LNCaP clone FGC (cell line): Measurements from ENCODE around the gene AJAP1.

Experiments used
- DNase-seq: peaks from one replicate; pipeline ENCODE4 v3.0.0-alpha.2; 2011; ENCODE audit warnings: low read depth
- H3K4me3 ChIP-seq: 2 replicates; pipeline ENCODE4 v1.5.1; 2011; ENCODE audit warnings: mild to moderate bottlenecking, low read depth, low read length, control low read depth
- TF ChIP-seq, protein P1 (sequence below): IDR thresholded peaks from 2 replicates; pipeline ENCODE4 v1.5.1; 2012; ENCODE audit warnings: mild to moderate bottlenecking; ENCODE audit not compliant: control insufficient read depth, insufficient read depth; ENCODE audit errors: extremely low read depth

Gene AJAP1

GRCh38 chr1:4708840-4709507, 54.6 kb downstream of the AJAP1 start:
- TF ChIP-seq, protein P1, sequence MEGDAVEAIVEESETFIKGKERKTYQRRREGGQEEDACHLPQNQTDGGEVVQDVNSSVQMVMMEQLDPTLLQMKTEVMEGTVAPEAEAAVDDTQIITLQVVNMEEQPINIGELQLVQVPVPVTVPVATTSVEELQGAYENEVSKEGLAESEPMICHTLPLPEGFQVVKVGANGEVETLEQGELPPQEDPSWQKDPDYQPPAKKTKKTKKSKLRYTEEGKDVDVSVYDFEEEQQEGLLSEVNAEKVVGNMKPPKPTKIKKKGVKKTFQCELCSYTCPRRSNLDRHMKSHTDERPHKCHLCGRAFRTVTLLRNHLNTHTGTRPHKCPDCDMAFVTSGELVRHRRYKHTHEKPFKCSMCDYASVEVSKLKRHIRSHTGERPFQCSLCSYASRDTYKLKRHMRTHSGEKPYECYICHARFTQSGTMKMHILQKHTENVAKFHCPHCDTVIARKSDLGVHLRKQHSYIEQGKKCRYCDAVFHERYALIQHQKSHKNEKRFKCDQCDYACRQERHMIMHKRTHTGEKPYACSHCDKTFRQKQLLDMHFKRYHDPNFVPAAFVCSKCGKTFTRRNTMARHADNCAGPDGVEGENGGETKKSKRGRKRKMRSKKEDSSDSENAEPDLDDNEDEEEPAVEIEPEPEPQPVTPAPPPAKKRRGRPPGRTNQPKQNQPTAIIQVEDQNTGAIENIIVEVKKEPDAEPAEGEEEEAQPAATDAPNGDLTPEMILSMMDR = no peak
- no peak overlapping the region for H3K4me3 ChIP-seq
- DNase-seq = no peak

DNA sequence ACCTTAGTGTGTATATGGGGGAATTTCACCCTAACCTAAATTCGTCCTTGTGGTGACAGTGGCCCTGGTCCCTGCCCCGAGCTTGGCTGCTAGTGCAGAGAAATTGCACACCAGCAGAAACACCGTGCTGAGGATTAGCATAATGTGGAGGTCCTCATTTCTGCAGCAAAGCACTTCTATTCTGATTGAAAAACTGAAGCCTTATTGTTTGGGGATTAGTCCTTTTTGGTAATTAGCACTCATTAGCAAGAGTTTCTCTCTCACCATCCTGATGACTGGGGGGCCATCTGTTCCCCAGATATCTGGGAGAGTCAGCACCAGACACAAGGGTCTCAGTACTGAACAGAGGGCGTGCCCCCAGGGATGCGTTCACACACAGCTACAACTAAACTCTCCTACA, 55.2 kb downstream of the AJAP1 start:
- H3K4me3 ChIP-seq = no peak overlapping the region
- TF ChIP-seq, protein P1 = no peak
- no peak for DNase-seq

DNA sequence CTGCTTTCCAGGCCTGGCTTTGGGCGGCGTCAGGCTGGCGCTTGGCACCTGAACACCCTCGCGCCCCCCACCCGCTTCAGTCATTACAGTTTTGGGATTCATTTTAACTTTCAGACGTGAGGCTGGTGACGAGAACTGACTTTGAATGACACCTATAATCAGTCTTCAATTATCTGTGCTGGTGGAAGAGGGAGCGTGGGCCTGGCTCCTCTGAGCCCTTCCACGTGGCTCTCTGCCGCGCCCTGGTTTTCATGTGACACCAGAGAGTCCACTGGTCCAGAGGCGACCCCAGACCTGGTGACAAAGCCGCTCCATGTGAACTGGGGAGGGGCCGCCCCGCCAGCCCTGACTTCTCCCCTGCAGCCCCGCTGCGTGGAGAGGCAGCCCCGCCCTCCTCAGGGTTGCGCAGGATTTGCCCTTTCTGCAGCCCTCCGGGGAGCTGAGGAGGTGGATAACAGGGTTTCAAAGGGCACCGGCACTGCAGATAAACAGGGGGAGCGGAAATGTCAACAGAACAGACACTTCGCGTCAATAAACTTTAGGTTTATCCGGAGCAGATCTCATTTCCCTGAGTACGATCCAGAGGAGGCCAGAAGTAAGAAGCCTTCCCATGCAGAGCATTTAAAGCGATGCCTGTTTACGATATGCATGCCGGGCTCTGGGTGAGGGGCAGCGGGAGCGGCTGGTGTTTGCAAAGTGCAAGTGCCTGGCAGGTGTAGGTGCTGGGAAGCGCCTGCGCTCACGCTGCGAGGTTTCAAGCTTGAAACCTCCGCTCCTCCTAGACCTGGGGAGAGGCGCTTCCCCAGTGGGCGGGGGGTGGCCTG, 56.4 kb downstream of the AJAP1 start:
- H3K4me3 ChIP-seq = peak overlapping the region; percentile 3; the same call in 1 of the 2 replicates

DNA sequence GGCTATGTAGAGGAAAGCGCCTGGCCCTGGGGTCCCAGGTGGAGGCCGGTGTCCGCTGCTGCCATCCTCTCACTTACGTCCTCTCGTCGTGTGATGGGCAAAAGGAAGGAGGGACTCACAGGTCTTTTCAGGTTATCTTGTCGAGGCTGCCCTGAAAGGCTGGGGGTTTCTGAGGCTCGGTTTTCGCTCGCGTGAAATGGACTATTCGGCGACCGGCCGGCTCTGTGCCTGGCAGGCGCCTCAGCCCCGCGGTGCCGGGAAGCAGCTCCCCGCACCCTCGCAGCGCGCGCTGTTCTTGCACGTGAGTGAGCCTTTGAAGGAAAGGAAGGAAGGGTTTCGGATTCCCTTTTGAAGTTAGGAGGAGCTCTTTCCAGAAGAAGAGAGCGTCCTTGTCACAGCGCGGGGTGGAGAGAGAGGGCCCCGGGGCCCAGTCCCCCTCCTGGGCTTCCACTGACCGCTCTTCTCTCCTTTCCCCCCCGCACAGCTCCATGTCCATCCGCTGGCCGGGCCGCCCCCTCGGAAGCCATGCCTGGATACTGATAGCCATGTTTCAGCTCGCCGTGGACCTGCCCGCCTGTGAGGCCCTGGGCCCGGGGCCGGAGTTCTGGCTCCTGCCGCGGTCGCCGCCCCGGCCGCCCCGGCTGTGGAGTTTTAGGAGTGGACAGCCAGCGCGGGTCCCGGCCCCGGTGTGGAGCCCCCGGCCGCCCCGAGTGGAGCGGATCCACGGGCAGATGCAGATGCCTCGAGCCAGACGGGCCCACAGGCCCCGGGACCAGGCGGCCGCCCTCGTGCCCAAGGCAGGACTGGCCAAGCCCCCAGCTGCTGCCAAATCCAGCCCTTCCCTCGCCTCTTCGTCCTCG, 57.2 kb downstream of the AJAP1 start:
- TF ChIP-seq, protein P1 = no peak
- no peak for DNase-seq
- 0 out of 2 replicates have a peak overlapping the region, but pooled peaks have one; percentile 3 for H3K4me3 ChIP-seq

More for the DNA sequence above, 56.4 kb downstream of the AJAP1 start:
- DNase-seq = peak; percentile 48
- TF ChIP-seq, protein P1 = no peak

DNA sequence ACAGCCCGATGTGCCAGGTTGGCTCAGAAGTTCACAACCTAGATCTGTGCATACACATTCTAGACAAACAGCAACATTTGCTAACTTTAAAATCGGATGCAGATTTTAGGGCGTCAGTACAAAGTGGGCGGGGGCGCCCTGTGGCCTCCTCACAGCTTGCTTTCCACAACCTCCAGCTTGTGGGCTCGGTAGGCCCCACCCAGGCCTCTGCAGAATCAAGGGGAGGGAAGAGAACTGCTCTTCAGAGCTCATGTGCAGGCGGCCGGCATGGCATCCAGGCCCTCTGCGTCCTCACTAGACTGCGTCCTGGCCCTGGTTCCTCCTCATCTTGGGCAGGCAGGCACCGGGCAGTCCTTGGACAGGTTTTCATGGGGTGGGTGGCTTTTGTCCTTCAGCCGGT, 59.3 kb downstream of the AJAP1 start:
- TF ChIP-seq, protein P1 = no peak
- H3K4me3 ChIP-seq = no peak overlapping the region
- DNase-seq = no peak

DNA sequence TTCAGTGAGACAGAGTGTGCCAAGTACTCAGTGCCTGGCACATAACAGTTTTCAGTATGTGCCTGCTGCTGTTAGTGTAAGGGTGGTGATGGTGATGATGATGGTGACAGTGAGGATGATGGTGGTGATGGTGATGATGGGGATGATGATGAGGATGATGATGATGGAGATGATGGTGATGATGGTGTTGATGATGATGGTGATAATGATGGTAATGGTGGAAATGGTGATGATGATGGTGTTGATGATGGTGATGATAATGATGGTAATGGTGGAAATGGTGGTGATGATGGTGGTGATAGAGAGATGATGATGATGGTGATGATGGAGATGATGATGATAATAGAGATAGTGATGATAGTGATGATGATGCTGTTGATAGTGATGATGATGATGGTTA, 62.0 kb downstream of the AJAP1 start:
- TF ChIP-seq, protein P1 = no peak

More for the DNA sequence above, 62.0 kb downstream of the AJAP1 start:
- no peak for DNase-seq
- no peak overlapping the region for H3K4me3 ChIP-seq
